COLO668 (cell line): ENCODE measurements around the gene ARHGAP15.

Experiments
- DNase-seq: peaks from one replicate; lab custom pipeline; 2025; ENCODE audit not compliant: unreplicated experiment; lab: John Stamatoyannopoulos, UW

Gene ARHGAP15

GRCh38 chr2:143560724-143561123 is 431.5 kb downstream of the ARHGAP15 start:
- DNase-seq, result no peak

- no peak for DNase-seq
These were observed 435.2 kb downstream of the ARHGAP15 start for GRCh38 chr2:143564419-143564818.

GRCh38 chr2:143571747-143572146 is 442.5 kb downstream of the ARHGAP15 start:
- DNase-seq, result no peak

- DNase-seq, result no peak
These were observed 443.2 kb downstream of the ARHGAP15 start for GRCh38 chr2:143572421-143572820.

- DNase-seq, result no peak
These were observed 444.9 kb downstream of the ARHGAP15 start for GRCh38 chr2:143574069-143574468.

GRCh38 chr2:143575340-143575739 is 446.1 kb downstream of the ARHGAP15 start:
- DNase-seq, result no peak

GRCh38 chr2:143577489-143577888 is 448.3 kb downstream of the ARHGAP15 start:
- DNase-seq, result no peak

- no peak for DNase-seq
These were observed 450.2 kb downstream of the ARHGAP15 start for GRCh38 chr2:143579456-143579855.

- DNase-seq, result no peak
These were observed 451.9 kb downstream of the ARHGAP15 start for GRCh38 chr2:143581134-143581533.

- DNase-seq, result no peak
These were observed 453.0 kb downstream of the ARHGAP15 start for GRCh38 chr2:143582046-143582747.

DNA sequence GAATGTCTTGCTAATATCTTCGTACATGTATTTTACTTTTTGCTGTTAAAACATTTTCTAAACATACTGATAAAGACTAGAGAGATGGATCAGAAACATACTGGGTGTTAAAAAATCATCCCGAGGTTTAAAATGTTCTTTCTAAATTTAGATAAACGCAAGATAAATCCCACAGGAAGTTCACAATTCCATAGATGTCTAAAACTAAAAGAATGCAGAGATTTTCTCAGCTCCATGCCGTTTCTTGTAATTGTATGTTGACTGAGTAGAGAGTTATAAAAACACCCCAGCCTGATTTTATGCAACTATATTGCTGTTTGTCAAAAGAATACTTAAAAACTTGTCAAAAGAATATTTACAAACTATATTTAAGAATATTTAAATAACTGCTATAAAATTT is 455.7 kb downstream of the ARHGAP15 start:
- no peak for DNase-seq

- no peak for DNase-seq
These were observed 456.9 kb downstream of the ARHGAP15 start for GRCh38 chr2:143586119-143586518.

DNA sequence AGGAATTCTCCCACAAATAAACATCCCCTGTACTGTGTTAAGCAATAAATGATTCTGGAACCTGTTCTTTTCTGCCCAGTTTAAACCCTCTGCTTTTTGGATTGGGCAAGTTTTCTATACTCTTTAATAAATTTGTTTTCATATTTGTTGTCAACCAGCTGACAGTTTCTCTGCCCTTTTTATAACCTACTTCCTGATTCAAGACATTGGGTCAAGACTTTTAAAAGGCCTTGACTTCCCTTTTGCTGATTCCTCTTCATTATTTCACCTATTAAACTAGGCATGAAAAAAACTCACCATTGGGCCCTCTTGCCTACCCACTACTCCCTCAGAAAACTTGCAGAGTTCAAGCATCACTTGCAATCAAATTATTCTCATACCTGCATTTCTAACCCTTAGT is 459.5 kb downstream of the ARHGAP15 start:
- no peak for DNase-seq

- no peak for DNase-seq
These were observed 464.9 kb downstream of the ARHGAP15 start for GRCh38 chr2:143594161-143594560.

- no peak for DNase-seq
These were observed 465.5 kb downstream of the ARHGAP15 start for GRCh38 chr2:143594745-143595144.

DNA sequence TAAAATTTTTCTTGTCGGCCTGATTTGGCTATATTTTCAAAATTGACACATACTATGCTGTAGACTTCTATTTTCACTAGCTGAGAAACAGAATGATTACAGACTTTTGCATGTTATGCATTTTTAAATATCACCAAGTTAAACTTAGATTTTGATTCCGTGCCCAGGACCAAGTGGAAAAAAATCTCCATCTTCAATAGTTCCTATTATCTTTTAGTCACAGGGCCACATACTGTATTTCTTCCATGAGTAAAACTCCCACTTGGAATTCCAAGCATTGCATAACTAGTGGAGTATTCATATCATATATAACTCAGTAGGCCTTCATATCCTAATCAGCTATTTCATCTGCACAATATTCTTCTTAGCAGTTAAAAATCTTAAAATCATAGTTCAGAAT is 470.9 kb downstream of the ARHGAP15 start:
- no peak for DNase-seq

DNA sequence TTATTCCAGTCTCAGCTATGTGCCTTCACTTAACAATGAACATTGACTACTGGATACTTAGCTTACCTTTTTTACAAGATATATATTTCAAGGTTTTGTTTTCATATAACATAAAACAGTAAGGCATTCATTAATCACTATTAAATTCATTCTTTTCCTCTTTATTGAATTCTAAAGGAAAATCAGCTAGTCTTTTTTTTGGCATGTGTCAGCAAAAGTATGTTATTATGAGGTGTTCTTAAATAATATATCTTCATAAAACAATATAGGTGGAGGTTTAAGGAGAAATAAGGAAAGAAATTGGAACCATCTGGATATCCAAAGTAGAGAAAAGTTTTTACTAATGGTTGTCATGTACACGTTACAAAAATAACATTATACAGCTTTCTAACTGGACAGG is 472.6 kb downstream of the ARHGAP15 start:
- DNase-seq, result no peak

DNA sequence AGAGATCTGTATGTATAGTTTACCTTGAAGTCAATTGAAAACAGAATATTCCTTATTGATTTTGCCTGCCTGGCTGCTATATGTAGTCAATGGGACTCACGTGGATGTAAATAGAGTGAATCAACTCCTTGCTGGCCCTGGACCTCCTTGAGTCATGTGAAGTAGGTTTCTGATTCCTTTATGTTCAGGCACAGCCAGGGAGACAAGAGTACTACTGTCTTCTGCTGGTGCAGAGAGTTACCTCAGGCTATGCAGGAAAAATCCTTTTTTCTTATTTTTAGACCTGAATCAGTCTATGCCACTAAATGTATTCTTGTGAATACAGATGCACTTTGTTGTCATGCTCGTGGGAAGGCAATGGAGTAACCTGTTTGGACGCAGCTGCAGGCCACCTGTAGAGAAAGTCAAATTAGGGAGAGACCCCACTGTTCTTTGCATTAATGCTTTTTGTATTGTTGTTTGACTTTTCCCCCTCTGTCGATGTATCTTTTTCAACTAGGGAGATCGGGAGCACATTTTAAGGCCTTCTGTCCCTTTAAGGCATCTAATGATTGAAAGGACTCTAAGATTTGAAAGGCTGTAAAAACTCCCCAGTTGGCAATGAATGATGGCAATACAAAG is 473.9 kb downstream of the ARHGAP15 start:
- no peak for DNase-seq

DNA sequence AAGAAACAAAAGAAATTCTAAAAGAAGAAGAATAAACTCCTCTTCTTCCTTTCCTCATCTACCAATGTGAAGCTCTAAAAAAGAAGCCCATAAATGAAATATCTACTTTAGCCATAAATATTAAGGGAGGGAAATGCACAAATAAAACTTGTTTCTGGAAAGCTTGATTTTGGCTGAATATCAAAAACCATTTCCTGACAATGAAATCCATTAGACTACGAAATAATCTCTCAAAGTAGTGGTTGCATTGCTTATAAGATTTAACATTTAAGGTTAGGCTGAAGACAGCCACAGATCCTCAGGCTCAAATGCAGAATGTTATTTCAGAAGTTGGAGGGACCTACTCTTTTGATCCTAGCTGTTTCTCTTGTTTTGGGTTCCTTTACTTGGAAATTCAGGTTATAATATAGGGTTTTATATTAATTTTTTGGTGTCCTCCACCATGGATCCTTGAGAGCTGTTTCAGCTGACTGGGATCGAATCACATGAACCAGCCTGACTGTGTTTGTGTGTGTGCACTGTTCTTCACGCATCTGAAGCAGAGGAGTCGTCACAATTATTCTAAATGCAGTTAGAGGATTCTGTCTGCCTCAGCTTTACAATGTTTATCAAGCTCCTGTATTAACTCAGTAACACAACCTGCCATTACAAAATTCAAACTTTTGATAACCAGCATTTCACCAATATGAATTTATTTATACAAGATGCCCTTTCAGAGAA is 474.8 kb downstream of the ARHGAP15 start:
- no peak for DNase-seq

DNA sequence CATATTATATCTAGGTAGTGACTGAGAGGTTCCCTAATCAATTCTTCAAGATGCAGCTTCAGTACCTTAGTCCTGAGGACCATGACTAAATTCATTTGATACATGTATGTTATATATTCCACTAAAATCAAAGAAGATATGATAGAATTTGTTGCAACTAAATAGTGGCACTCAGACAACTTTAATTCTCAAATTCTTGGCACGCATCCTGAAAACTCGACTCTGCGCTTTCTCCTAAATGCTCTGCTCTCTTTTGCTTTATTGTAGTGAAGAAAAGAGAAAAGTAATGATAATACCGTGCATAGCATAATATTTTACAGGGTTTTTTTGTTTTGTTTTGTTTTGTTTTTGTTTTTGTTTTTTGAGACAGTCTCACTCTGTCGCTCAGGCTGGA is 475.3 kb downstream of the ARHGAP15 start:
- DNase-seq, result no peak

DNA sequence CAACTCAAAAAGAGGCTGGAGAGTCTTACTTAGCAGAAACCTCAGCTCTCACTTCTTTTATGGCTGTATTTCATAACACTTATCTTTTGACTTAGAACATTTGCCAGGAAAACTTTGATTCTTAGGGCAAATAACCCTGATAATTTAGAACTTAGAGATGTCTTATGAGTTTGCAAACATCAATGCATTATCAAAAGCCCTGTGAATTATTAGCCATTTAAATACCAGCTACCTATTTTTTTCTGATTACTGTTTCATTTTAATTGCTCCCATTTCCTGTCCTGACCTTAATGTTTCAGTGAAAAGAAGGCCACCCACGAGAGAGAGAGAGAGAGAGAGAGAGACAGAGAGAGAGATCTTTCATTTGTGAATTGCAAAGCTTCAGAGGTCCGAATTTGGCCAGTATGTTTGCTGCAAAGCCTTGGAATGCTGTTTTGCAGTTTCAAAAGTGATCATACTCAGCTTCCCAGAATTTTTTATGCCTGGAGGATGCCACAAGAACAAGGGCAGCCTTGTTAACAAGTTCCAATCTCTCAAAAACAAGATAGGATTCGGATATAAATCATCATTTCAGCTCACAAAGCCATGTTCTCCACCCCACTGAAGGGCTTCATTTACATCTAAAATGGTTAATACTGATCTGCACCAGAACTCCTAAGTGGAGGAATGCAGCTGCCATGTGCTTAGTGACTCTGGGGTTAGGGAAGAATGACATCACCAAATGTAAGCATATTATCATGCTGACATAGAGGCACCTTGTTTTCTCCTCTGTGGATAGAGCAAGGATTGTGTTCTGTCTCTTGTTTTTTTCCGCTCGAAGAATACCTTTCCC is 478.2 kb downstream of the ARHGAP15 start:
- no peak for DNase-seq
